ENCODE measurements around the gene EEPD1.

The EEPD1 gene

DNA sequence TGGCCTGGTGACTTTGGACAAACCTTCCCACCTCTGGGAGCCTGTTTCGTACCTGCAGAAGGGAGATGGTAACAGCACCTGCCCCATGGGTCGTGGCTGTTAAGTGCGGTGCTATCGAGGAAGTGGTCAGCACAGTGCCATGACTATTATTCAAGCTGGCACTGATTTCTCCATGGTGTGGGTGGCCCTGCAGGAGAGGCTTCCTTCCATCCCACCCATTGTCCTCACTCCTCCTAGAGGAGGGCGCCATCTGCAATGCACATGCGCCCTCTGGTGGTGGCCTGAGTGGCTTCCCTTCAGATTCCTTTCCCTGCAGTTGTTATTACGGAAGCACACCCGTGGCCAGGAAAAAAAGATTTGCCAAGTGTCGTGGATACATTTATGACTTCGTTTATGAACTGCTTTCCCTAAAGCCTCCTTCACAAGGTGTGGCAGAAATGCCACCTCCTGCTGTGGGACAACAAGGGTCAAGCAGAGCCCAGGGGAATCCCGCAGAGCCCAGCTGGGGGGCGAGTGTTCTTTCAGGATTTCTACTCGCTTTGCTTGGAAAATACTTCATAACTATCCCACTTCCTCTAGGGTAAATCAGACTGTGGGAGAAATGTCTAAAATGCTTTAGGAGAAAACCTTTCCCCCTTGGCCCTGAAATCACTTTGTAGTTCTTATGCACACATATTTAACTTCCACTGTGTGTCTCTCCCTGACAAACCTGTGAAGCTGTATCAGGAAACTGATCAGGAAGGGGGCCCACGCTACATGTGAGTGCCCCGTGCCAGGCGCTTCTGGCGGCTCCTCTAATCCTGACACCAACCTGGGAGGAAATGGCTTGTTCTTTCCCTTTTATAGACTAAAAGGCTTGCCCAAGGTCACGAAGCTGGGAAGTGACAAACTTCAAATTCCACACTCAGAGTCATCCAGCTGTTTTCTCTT is 138.6 kb downstream of the EEPD1 start:
- no peaks in the 10 kb centered on the region for H4K20me1 ChIP-seq (ENCODE audit: insufficient read depth, low read length)
- H2AFZ ChIP-seq (ENCODE audit: low read depth, low read length) = no peak overlapping the region
- ATAC-seq (ENCODE audit: insufficient read depth, low read depth) (peak; percentile 64), DNase-seq (peak; percentile 77)
- no peaks in the 10 kb centered on the region for H3K9me3 ChIP-seq (ENCODE audit: insufficient read depth, low read length, severe bottlenecking)
- peak overlapping the region; percentile 35 for H3K4me2 ChIP-seq (ENCODE audit: insufficient read depth, low read length)
- H3K27ac ChIP-seq (ENCODE audit: low read length) = peak overlapping the region; percentile 8; the same call in 1 of the 2 replicates
- no peaks in the 10 kb centered on the region for H3K79me2 ChIP-seq (ENCODE audit: insufficient read depth, low read length)
- no peak overlapping the region for H3K9ac ChIP-seq (ENCODE audit: low read depth, low read length)
- no peak for TF ChIP-seq EZH2 (IDR thresholded peaks at IDR 0.05; ENCODE audit: borderline replicate concordance, low read depth, low read length, severe bottlenecking)
- TF ChIP-seq CTCF (IDR thresholded peaks at IDR 0.05; ENCODE audit: borderline replicate concordance, extremely low read depth, low read length, poor library complexity, severe bottlenecking) = peak; percentile 100
- H3K36me3 ChIP-seq (ENCODE audit: insufficient read depth, low read length) = no peaks in the 10 kb centered on the region; the same call in 1 of the 2 replicates
- H3K4me1 ChIP-seq (ENCODE audit: insufficient read depth, low read length) = peaks cover 41% of the 10 kb centered on the region
- H3K4me3 ChIP-seq (ENCODE audit: low read depth in 1 of 2, low read length in 2 of 2) = no peak overlapping the region
- no peaks in the 10 kb centered on the region for H3K27me3 ChIP-seq (ENCODE audit: insufficient read depth, low read length, poor library complexity)

- TF ChIP-seq CTCF (IDR thresholded peaks at IDR 0.05; ENCODE audit: borderline replicate concordance, extremely low read depth, low read length, poor library complexity, severe bottlenecking) (no peak), EZH2 (IDR thresholded peaks at IDR 0.05; ENCODE audit: borderline replicate concordance, low read depth, low read length, severe bottlenecking) (no peak)
- no peak overlapping the region for H3K9ac ChIP-seq (ENCODE audit: low read depth, low read length)
- no peak overlapping the region for H3K4me3 ChIP-seq (ENCODE audit: low read depth in 1 of 2, low read length in 2 of 2)
- no peak overlapping the region for H3K27ac ChIP-seq (ENCODE audit: low read length)
- no peaks in the 10 kb centered on the region for H4K20me1 ChIP-seq (ENCODE audit: insufficient read depth, low read length)
- no peaks in the 10 kb centered on the region for H3K27me3 ChIP-seq (ENCODE audit: insufficient read depth, low read length, poor library complexity)
- H3K9me3 ChIP-seq (ENCODE audit: insufficient read depth, low read length, severe bottlenecking) = no peaks in the 10 kb centered on the region
- H3K79me2 ChIP-seq (ENCODE audit: insufficient read depth, low read length) = no peaks in the 10 kb centered on the region
- no peak overlapping the region for H3K4me2 ChIP-seq (ENCODE audit: insufficient read depth, low read length)
- ATAC-seq (ENCODE audit: insufficient read depth, low read depth) (no peak), DNase-seq (no peak)
- peaks cover 15% of the 10 kb centered on the region for H3K4me1 ChIP-seq (ENCODE audit: insufficient read depth, low read length)
- peaks cover 5% of the 10 kb centered on the region; the same call in 1 of the 2 replicates for H3K36me3 ChIP-seq (ENCODE audit: insufficient read depth, low read length)
- H2AFZ ChIP-seq (ENCODE audit: low read depth, low read length) = no peak overlapping the region
Observed at GRCh38 chr7:36295090-36295489, 142.0 kb downstream of the EEPD1 start.

DNA sequence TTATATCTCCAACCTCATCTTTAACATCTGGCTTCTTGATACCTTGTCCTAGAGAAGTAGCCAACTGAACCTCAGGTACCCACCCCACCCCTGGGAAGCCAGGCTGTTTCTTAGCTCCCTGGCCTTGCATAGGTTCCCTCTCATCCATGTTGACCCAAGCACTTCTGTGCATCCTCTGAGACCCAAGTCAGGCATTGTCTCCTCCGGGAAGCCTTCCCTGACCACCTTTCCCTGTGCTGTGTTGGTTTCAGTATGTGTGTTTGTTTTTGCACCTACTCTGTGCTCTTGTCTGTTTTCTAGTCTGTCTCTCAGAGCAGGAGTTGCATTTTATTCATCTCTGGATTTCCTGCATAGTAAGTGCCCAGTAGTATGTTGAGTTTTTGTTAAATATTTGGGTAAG is 143.2 kb downstream of the EEPD1 start:
- Histone ChIP-seq H3K4me1 (ENCODE audit: insufficient read depth, low read length) (peaks cover 13% of the 10 kb centered on the region), H3K27me3 (ENCODE audit: insufficient read depth, low read length, poor library complexity) (no peaks in the 10 kb centered on the region), H2AFZ (ENCODE audit: low read depth, low read length) (no peak overlapping the region), H3K36me3 (ENCODE audit: insufficient read depth, low read length) (peaks cover 5% of the 10 kb centered on the region; the same call in 1 of the 2 replicates), H3K4me2 (ENCODE audit: insufficient read depth, low read length) (no peak overlapping the region), H3K4me3 (ENCODE audit: low read depth in 1 of 2, low read length in 2 of 2) (no peak overlapping the region), H3K9ac (ENCODE audit: low read depth, low read length) (no peak overlapping the region), H3K79me2 (ENCODE audit: insufficient read depth, low read length) (no peaks in the 10 kb centered on the region), H4K20me1 (ENCODE audit: insufficient read depth, low read length) (no peaks in the 10 kb centered on the region), H3K9me3 (ENCODE audit: insufficient read depth, low read length, severe bottlenecking) (no peaks in the 10 kb centered on the region), H3K27ac (ENCODE audit: low read length) (no peak overlapping the region)
- DNase-seq (no peak), ATAC-seq (ENCODE audit: insufficient read depth, low read depth) (no peak)
- TF ChIP-seq EZH2 (IDR thresholded peaks at IDR 0.05; ENCODE audit: borderline replicate concordance, low read depth, low read length, severe bottlenecking) (no peak), CTCF (IDR thresholded peaks at IDR 0.05; ENCODE audit: borderline replicate concordance, extremely low read depth, low read length, poor library complexity, severe bottlenecking) (no peak)

Measured in DND-41 (cell line).